Endothelial cell of umbilical vein (primary cell): ENCODE data around the gene MESD. TPM values are rescaled to one million over a fixed set of nuclear protein-coding genes. Genes with fewer than 3 reads are reported as not detected.

Experiments used
- BruUV-seq: library from RNA; stranded (reverse); fragments of 400-500 nt; replicated peaks from 2 replicates; lab custom pipeline; 2021; lab: Mats Ljungman, UMichigan
- CTCF ChIA-PET: fragments of 300-600, 350-600 bp; sonication (Branson Sonifier 250); formaldehyde crosslinking; loops from one replicate; lab custom pipeline; 2021; ENCODE audit warnings: antibody characterized with exemption, inconsistent platforms; lab: Charles Lee
- POLR2A ChIA-PET: fragments of 300-600, 350-600 bp; sonication (Branson Sonifier 250); formaldehyde crosslinking; loops from one replicate; lab custom pipeline; 2021; ENCODE audit warnings: antibody characterized with exemption, inconsistent platforms; lab: Charles Lee
- DNase-seq: peaks from one replicate; pipeline ENCODE4 v3.0.0-alpha.2; 2011; ENCODE audit warnings: low read depth, low spot score
- FAIRE-seq: peaks from 2 replicates; lab custom pipeline; 2011; peaks lifted over from hg19 to GRCh38; lab: Jason Lieb, UNC
- H2AFZ ChIP-seq: 2 replicates; pipeline ENCODE4 v1.6.0; 2012; ENCODE audit warnings: low read depth, low read length, control low read depth, inconsistent platforms
- H3K27ac ChIP-seq: 2 replicates; pipeline ENCODE4 v1.5.1; 2011; ENCODE audit warnings: low read depth, mild to moderate bottlenecking, control low read depth, low read length, moderate library complexity; ENCODE audit not compliant: insufficient read depth
- H3K27me3 ChIP-seq, 2 experiments: 2 replicates each; pipeline versions ENCODE4 v1.6.0 to v1.6.1; 2011; ENCODE audit warnings: low read length in 2 of 2, mixed read lengths in 1 of 2; ENCODE audit not compliant: control insufficient read depth in 2 of 2, insufficient read depth in 2 of 2
- H3K36me3 ChIP-seq, 2 experiments: 2 replicates in 1 of 2; 3 replicates in 1 of 2; pipeline ENCODE4 v1.5.1; 2011; ENCODE audit warnings: low read length in 2 of 2, mild to moderate bottlenecking in 1 of 2, moderate library complexity in 1 of 2; ENCODE audit not compliant: control insufficient read depth in 2 of 2, insufficient read depth in 2 of 2; ENCODE audit errors: extremely low read depth in 1 of 2
- H3K4me1 ChIP-seq: 3 replicates; pipeline ENCODE4 v1.5.1; 2011; ENCODE audit warnings: mild to moderate bottlenecking, low read length; ENCODE audit not compliant: control insufficient read depth, insufficient read depth; ENCODE audit errors: extremely low read depth
- H3K4me2 ChIP-seq: 2 replicates; pipeline ENCODE4 v1.6.1; 2011; ENCODE audit warnings: low read length, control low read depth, mixed read lengths; ENCODE audit not compliant: insufficient read depth
- H3K4me3 ChIP-seq, 3 experiments: fragments of 200-600 bp in 1 of 3; sonication (generic), shearing (Covaris generic) in 1 of 3; replicated peaks in 1 of 3; 2 replicates each; pipeline ENCODE4 v1.5.1; 2011 to 2016; ENCODE audit warnings: control low read depth in 3 of 3, low read length in 3 of 3, mild to moderate bottlenecking in 2 of 3, inconsistent platforms in 1 of 3, low read depth in 1 of 3, moderate library complexity in 1 of 3; ENCODE audit not compliant: insufficient read depth in 1 of 3
- H3K79me2 ChIP-seq: 2 replicates; pipeline ENCODE4 v1.6.0; 2012; ENCODE audit warnings: low read length, inconsistent platforms; ENCODE audit not compliant: control insufficient read depth, insufficient read depth
- H3K9ac ChIP-seq: replicated peaks from 2 replicates; pipeline ENCODE3; 2011; ENCODE audit warnings: low read length, control low read depth; ENCODE audit not compliant: insufficient read depth; ENCODE audit errors: extremely low read depth
- H3K9me1 ChIP-seq: replicated peaks from 3 replicates; pipeline ENCODE4 v1.6.0; 2011; ENCODE audit warnings: mild to moderate bottlenecking, low read length; ENCODE audit not compliant: control insufficient read depth, insufficient read depth; ENCODE audit errors: extremely low read depth
- H3K9me3 ChIP-seq: replicated peaks from 2 replicates; pipeline ENCODE4 v1.5.1; 2012; ENCODE audit warnings: low read length, inconsistent platforms; ENCODE audit not compliant: control insufficient read depth, insufficient read depth
- H4K20me1 ChIP-seq: replicated peaks from 2 replicates; pipeline ENCODE3; 2011; ENCODE audit warnings: mild to moderate bottlenecking, low read length; ENCODE audit not compliant: control insufficient read depth, insufficient read depth; ENCODE audit errors: extremely low read depth
- EZH2 ChIP-seq: IDR thresholded peaks from 2 replicates; pipeline ENCODE4 v1.6.1; 2012; ENCODE audit warnings: borderline replicate concordance, low read depth, mild to moderate bottlenecking, moderate library complexity, low read length, inconsistent platforms; ENCODE audit not compliant: severe bottlenecking
- FOS ChIP-seq: IDR thresholded peaks from 2 replicates; pipeline ENCODE4 v1.6.1; 2011; ENCODE audit warnings: mild to moderate bottlenecking, low read length, moderate library complexity, borderline replicate concordance; ENCODE audit not compliant: insufficient read depth
- GATA2 ChIP-seq: IDR thresholded peaks from 2 replicates; pipeline ENCODE4 v1.7.0; 2011; ENCODE audit warnings: low read depth, mild to moderate bottlenecking, moderate library complexity, mixed read lengths, low read length; ENCODE audit not compliant: insufficient read length, insufficient read depth
- JUN ChIP-seq: IDR thresholded peaks from 2 replicates; pipeline ENCODE4 v1.6.1; 2011; ENCODE audit warnings: borderline replicate concordance, low read depth; ENCODE audit not compliant: insufficient read length, insufficient read depth
- MYC ChIP-seq: IDR thresholded peaks from one replicate; pipeline ENCODE4 v1.6.1; 2011; ENCODE audit warnings: mild to moderate bottlenecking, low read depth, low read length
- POLR2A ChIP-seq: IDR thresholded peaks from 2 replicates; pipeline ENCODE4 v1.6.1; 2012; ENCODE audit warnings: low read depth, mild to moderate bottlenecking, control low read depth, low read length
- POLR2AphosphoS5 ChIP-seq: IDR thresholded peaks from 2 replicates; pipeline ENCODE4 v1.6.1; 2012; ENCODE audit warnings: low read depth, mild to moderate bottlenecking, control low read depth, low read length, moderate library complexity; ENCODE audit not compliant: insufficient read depth
- dilution Hi-C: fragments of 300-500 bp; cut with MboI; formaldehyde crosslinking; loops from one replicate; pipeline ENCODE4 v1.15.0; 2019; ENCODE audit warnings: low sequenced_read_pairs; ENCODE audit not compliant: extremely low pct_ligation_motif_present
- intact Hi-C: fragments of 100-400 bp; cut with micrococcal nuclease; formaldehyde crosslinking; loops from one replicate; pipeline ENCODE4 v1.10.0; 2022
- polyA plus RNA-seq, 4 experiments: library from polyadenylated mRNA; depleted of rRNA in 3 of 4; stranded (reverse) in 3 of 4; unstranded in 1 of 4; fragments of >200 nt; gene quantifications; 2 replicates each; pipeline versions ENCODE4 v1.2.1 to v1.2.3, GENCODE V29; 2011 to 2012; ENCODE audit warnings: missing spikeins in 1 of 4
- total RNA-seq: library from RNA; stranded (reverse); gene quantifications from 2 replicates; pipeline ENCODE4 v1.2.3, GENCODE V29; 2021
- TF ChIP-seq, protein P1 (sequence below), 2 donors: IDR thresholded peaks; 1 replicate in 1 of 2; 2 replicates in 1 of 2; pipeline ENCODE4 v1.5.1; 2011; ENCODE audit warnings: low read length in 2 of 2, mild to moderate bottlenecking in 2 of 2, moderate library complexity in 2 of 2, control low read depth in 1 of 2, inconsistent platforms in 1 of 2, low read depth in 1 of 2; ENCODE audit not compliant: insufficient read depth in 1 of 2; ENCODE audit errors: extremely low read depth in 1 of 2
- TF ChIP-seq, protein P2 (sequence below): IDR thresholded peaks from 2 replicates; pipeline ENCODE4 v1.6.1; 2011; ENCODE audit not compliant: insufficient read depth, insufficient read length

MESD gene
- total and polyA plus RNA-seq, 2 donors (not counting 3 experiments of a cell fraction or from before 2014, with no cell fraction given) = 12.8 to 30.5 TPM

DNA sequence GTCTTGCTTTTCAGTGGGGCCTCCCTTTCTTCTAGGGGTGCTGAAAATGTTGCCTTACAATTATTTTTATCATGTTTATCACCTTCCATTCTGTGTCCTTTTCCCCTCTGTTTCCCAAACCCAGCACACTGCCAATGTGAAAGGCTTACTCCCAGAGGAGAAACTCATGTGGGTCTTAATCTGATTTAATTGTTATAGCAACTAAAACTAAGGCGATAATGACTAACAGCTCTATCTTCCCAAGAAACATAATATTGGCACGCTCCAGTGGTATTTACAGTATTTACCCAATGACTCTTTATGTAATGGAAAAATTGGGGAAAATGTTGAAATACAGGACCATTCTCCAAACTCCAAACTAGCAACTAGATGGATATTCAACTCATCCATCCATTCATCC lies 58.4 kb downstream of the MESD start:
- POLR2A ChIA-PET = no interaction called here
- H3K27me3 ChIP-seq = no peaks in the 10 kb centered on the region
- H3K4me3 ChIP-seq = no peak overlapping the region
- CTCF ChIA-PET = interaction anchor here (1.0 kb wide), 1 partner anchor 39 kb away, joined by 3 read pairs; no protein-coding TSS in a partner anchor
- no peaks in the 10 kb centered on the region for H3K9me3 ChIP-seq
- dilution Hi-C loops = no loop called here
- no peaks in the 10 kb centered on the region for H3K79me2 ChIP-seq
- BruUV-seq = no TSS peak
- intact Hi-C loops = loop anchor here (10.0 kb wide), 1 partner anchor 1046 kb away; no protein-coding TSS in a partner anchor
- no peak overlapping the region for H3K4me2 ChIP-seq
- H3K9ac ChIP-seq = no peak overlapping the region
- H2AFZ ChIP-seq = no peak overlapping the region
- TF ChIP-seq POLR2AphosphoS5 (no peak), EZH2 (no peak), GATA2 (no peak), MYC (no peak), FOS (no peak), POLR2A (no peak), JUN (no peak)
- TF ChIP-seq, protein P1, sequence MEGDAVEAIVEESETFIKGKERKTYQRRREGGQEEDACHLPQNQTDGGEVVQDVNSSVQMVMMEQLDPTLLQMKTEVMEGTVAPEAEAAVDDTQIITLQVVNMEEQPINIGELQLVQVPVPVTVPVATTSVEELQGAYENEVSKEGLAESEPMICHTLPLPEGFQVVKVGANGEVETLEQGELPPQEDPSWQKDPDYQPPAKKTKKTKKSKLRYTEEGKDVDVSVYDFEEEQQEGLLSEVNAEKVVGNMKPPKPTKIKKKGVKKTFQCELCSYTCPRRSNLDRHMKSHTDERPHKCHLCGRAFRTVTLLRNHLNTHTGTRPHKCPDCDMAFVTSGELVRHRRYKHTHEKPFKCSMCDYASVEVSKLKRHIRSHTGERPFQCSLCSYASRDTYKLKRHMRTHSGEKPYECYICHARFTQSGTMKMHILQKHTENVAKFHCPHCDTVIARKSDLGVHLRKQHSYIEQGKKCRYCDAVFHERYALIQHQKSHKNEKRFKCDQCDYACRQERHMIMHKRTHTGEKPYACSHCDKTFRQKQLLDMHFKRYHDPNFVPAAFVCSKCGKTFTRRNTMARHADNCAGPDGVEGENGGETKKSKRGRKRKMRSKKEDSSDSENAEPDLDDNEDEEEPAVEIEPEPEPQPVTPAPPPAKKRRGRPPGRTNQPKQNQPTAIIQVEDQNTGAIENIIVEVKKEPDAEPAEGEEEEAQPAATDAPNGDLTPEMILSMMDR (IDR thresholded peaks at IDR 0.05; ENCODE audit: extremely low read depth in 1 of 2, insufficient read depth in 1 of 2, low read depth in 1 of 2, low read length in 2 of 2) = no peak
- TF ChIP-seq, protein P2, sequence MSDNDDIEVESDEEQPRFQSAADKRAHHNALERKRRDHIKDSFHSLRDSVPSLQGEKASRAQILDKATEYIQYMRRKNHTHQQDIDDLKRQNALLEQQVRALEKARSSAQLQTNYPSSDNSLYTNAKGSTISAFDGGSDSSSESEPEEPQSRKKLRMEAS = no peak
- H3K36me3 ChIP-seq = no peaks in the 10 kb centered on the region
- no peak overlapping the region for H3K27ac ChIP-seq
- no peaks in the 10 kb centered on the region for H3K9me1 ChIP-seq
- no peak for DNase-seq
- H3K4me1 ChIP-seq = peaks cover 18% of the 10 kb centered on the region
- no peaks in the 10 kb centered on the region for H4K20me1 ChIP-seq
- FAIRE-seq = no peak
